K562 (cell line): ENCODE results near the gene MYH15. TPM values are rescaled to one million over a fixed set of nuclear protein-coding genes. Genes with fewer than 3 reads are reported as not detected.
A peak's percentile ranks its signal among the peaks of the same experiment; 100 is the strongest.

Source experiments
- ATAC-seq: fragments of 200-7000 bp; cut with Tn5 transposase; 3 replicates; pipeline ENCODE4 v1.9.1; 2020; ENCODE audit warnings: moderate library complexity
- BruUV-seq: library from RNA; stranded (reverse); fragments of 400-500 nt; replicated peaks from 2 replicates; lab custom pipeline; 2021; lab: Mats Ljungman, UMichigan
- CTCF ChIA-PET: fragments of 300-600 bp; formaldehyde crosslinking; extraction: SDS; loops from one replicate; lab custom pipeline; 2021; ENCODE audit warnings: low intra/inter-chr PET ratio; lab: Yijun Ruan, JAX
- POLR2A ChIA-PET: fragments of 300-600, 350-650 bp; sonication (Branson Sonifier 250); formaldehyde crosslinking; extraction: SDS; loops from one replicate; lab custom pipeline; 2021; ENCODE audit warnings: antibody characterized with exemption, inconsistent platforms; lab: Yijun Ruan, JAX
- DNase-seq, 4 experiments: peaks; one replicate each; pipeline versions ENCODE4 v3.0.0 to v3.0.0-alpha.2; 2011 to 2018; ENCODE audit warnings: low spot score in 3 of 4, mixed read lengths in 3 of 4; ENCODE audit errors: extremely low read depth in 1 of 4
- FAIRE-seq: peaks from 2 replicates; lab custom pipeline; 2011; peaks lifted over from hg19 to GRCh38; lab: Jason Lieb, UNC
- H2AFZ ChIP-seq: 2 replicates; pipeline ENCODE4 v1.6.0; 2011; ENCODE audit warnings: low read depth, low read length, control low read depth, inconsistent platforms
- H3K27ac ChIP-seq: fragments of 200-600 bp; 3 replicates; pipeline ENCODE4 v1.8.0; 2011; ENCODE audit warnings: low read depth, mild to moderate bottlenecking, control low read depth, inconsistent platforms, low read length, moderate library complexity, mixed read lengths; ENCODE audit errors: extremely low read depth
- H3K27me3 ChIP-seq, 2 experiments: fragments of 300-600 bp in 1 of 2; 2 replicates in 1 of 2; 3 replicates in 1 of 2; pipeline versions ENCODE4 v1.6.0 to v1.8.0; 2011; ENCODE audit warnings: inconsistent platforms in 2 of 2, low read length in 2 of 2, mild to moderate bottlenecking in 1 of 2, mixed read lengths in 1 of 2, moderate library complexity in 1 of 2; ENCODE audit not compliant: control insufficient read depth in 2 of 2, insufficient read depth in 2 of 2
- H3K36me3 ChIP-seq: fragments of 300-600 bp; 3 replicates; pipeline ENCODE4 v1.8.0; 2011; ENCODE audit warnings: mild to moderate bottlenecking, low read length, inconsistent platforms; ENCODE audit not compliant: control insufficient read depth, insufficient read depth
- H3K4me1 ChIP-seq, 2 experiments: fragments of 200-600 bp in 1 of 2; replicated peaks in 1 of 2; 2 replicates in 1 of 2; 3 replicates in 1 of 2; pipeline versions ENCODE4 v1.5.1 to v1.8.0; 2011; ENCODE audit warnings: inconsistent platforms in 2 of 2, low read length in 2 of 2, mild to moderate bottlenecking in 1 of 2, mixed read lengths in 1 of 2, moderate library complexity in 1 of 2; ENCODE audit not compliant: control insufficient read depth in 2 of 2, insufficient read depth in 2 of 2
- H3K4me2 ChIP-seq: 2 replicates; pipeline ENCODE4 v1.6.1; 2011; ENCODE audit warnings: low read length, control low read depth, inconsistent platforms, mixed read lengths; ENCODE audit not compliant: insufficient read depth
- H3K4me3 ChIP-seq: fragments of 200-600 bp; sonication (generic), shearing (Covaris generic); 2 replicates; pipeline ENCODE4 v1.5.1; 2016; ENCODE audit warnings: control low read depth, inconsistent platforms
- H3K79me2 ChIP-seq: fragments of 200-600 bp; 3 replicates; pipeline ENCODE4 v1.8.0; 2011; ENCODE audit warnings: low read length, inconsistent platforms; ENCODE audit not compliant: control insufficient read depth, insufficient read depth
- H3K9ac ChIP-seq, 2 experiments: 2 replicates each; pipeline versions ENCODE4 v1.6.0 to v1.6.1; 2011; ENCODE audit warnings: low read depth in 2 of 2, low read length in 2 of 2, control low read depth in 1 of 2, inconsistent platforms in 1 of 2, mild to moderate bottlenecking in 1 of 2, mixed read lengths in 1 of 2; ENCODE audit not compliant: insufficient read depth in 1 of 2
- H3K9me1 ChIP-seq: one replicate; pipeline ENCODE4 v1.6.0; 2011; ENCODE audit warnings: inconsistent platforms, mild to moderate bottlenecking, low read length, moderate library complexity; ENCODE audit not compliant: control insufficient read depth, insufficient read depth
- H3K9me3 ChIP-seq: replicated peaks from 2 replicates; pipeline ENCODE4 v1.5.1; 2011; ENCODE audit warnings: low read depth, low read length, inconsistent platforms; ENCODE audit not compliant: control insufficient read depth, insufficient read depth
- H4K20me1 ChIP-seq: replicated peaks from 2 replicates; pipeline ENCODE4 v1.6.1; 2011; ENCODE audit warnings: low read length, inconsistent platforms, mixed read lengths; ENCODE audit not compliant: control insufficient read depth, insufficient read depth
- RREB1 ChIP-seq: fragments of 250-450 bp; sonication (Bioruptor Pico); IDR thresholded peaks from 2 replicates; pipeline ENCODE4 v1.4.0; 2020
- WGBS: fragments of 100-300 bp; shearing (Covaris generic); methylation state at CpG from one replicate; pipeline ENCODE4 v1.1.6; 2016; ENCODE audit warnings: low coverage, mixed read lengths; ENCODE audit not compliant: insufficient coverage; ENCODE audit errors: missing lambda C conversion rate; 5-methylcytosine and 5-hydroxymethylcytosine counted together
- in situ Hi-C: fragments of 300-500 bp; cut with MboI; formaldehyde crosslinking; loops from 4 replicates; pipeline ENCODE4 v1.15.0; 2018; ENCODE audit warnings: inconsistent platforms, mixed read lengths
- intact Hi-C: fragments of 100-400 bp; cut with micrococcal nuclease; formaldehyde crosslinking; loops from 2 replicates; pipeline ENCODE4 v1.14.2; 2022
- polyA plus RNA-seq, 8 experiments: library from polyadenylated mRNA; depleted of rRNA in 4 of 8; stranded (reverse) in 5 of 8; unstranded in 3 of 8; fragments of >200 nt; fragmentation: Nextera tagmentation in 2 of 8; fragmentation: Illumina TruSeq in 1 of 8; extraction: Ambion mirVana in 2 of 8; extraction: Trizol in 1 of 8; gene quantifications; 2 replicates each; pipeline versions ENCODE4 v1.2.1 to v1.2.3, GENCODE V29; 2011 to 2014; ENCODE audit warnings: inconsistent platforms in 1 of 8, missing spikeins in 1 of 8
- total RNA-seq, 7 experiments: library from RNA; depleted of rRNA in 6 of 7; stranded (reverse); fragments of >200 nt in 6 of 7; fragmentation: Illumina TruSeq in 2 of 7; extraction: Trizol in 2 of 7; gene quantifications; 2 replicates each; pipeline versions ENCODE4 v1.2.1 to v1.2.3, GENCODE V29; 2011 to 2021; ENCODE audit warnings: low replicate concordance in 1 of 7
- TF ChIP-seq, protein P1 (sequence below), 2 experiments: IDR thresholded peaks in 1 of 2; conservative IDR thresholded peaks in 1 of 2; 2 replicates each; pipeline ENCODE4 v1.6.1; 2016; ENCODE audit warnings: low read depth in 2 of 2, mild to moderate bottlenecking in 1 of 2, missing compliant biosample characterization in 1 of 2, missing genetic modification characterization in 1 of 2, moderate library complexity in 1 of 2

Gene MYH15
- total and polyA plus RNA-seq, 9 of the 15 experiments (the other 6 are each of a cell fraction or from before 2014, with no cell fraction given), result 0.03 to 0.29 (median 0.12) TPM

DNA sequence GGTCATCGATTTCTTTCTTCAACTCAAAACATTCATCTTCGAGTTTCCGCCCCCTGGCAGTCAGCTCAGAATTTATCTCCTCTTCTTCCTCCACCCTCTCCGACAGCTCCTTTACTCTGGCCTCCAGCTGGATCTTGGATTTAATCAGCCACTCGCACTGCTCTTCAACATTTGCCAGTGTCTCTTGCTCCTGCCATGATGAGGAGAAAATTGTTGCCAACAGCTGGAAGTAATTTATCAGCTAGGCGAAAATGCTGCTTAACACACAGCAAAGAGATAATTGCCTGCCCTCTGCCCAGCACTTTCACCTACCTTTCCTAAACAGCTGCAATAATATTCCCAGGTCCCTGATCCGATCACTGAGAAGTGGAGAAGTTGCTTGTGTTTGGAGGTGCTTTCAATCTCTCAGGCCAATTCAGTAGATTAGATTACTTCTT, 69.3 kb downstream of the MYH15 start:
- no peaks in the 10 kb centered on the region for H3K36me3 ChIP-seq
- ATAC-seq (no peak), DNase-seq (no peak), FAIRE-seq (no peak)
- no TSS peak for BruUV-seq
- WGBS, result 6% methylated on average over 7 of the region's 7 CpGs
- H3K27ac ChIP-seq, result no peak overlapping the region
- H4K20me1 ChIP-seq, result no peaks in the 10 kb centered on the region
- CTCF ChIA-PET, result no interaction called here
- H3K79me2 ChIP-seq, result no peaks in the 10 kb centered on the region
- H3K9me1 ChIP-seq, result no peaks in the 10 kb centered on the region
- no peak overlapping the region for H3K4me3 ChIP-seq
- H3K9ac ChIP-seq, result no peak overlapping the region
- no peaks in the 10 kb centered on the region for H3K4me1 ChIP-seq
- H3K27me3 ChIP-seq, result no peaks in the 10 kb centered on the region
- TF ChIP-seq, protein P1, sequence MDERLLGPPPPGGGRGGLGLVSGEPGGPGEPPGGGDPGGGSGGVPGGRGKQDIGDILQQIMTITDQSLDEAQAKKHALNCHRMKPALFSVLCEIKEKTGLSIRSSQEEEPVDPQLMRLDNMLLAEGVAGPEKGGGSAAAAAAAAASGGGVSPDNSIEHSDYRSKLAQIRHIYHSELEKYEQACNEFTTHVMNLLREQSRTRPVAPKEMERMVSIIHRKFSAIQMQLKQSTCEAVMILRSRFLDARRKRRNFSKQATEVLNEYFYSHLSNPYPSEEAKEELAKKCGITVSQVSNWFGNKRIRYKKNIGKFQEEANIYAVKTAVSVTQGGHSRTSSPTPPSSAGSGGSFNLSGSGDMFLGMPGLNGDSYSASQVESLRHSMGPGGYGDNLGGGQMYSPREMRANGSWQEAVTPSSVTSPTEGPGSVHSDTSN (CRISPR knock-in tag; IDR thresholded peaks at IDR 0.05; ENCODE audit: low read depth), result no peak
- TF ChIP-seq, protein P1 (tag; conservative IDR thresholded peaks at IDR 0.05; ENCODE audit: low read depth), result peak; percentile 52
- TF ChIP-seq RREB1 (CRISPR knock-in tag), result no peak
- in situ Hi-C loops (no loop called here), intact Hi-C loops (no loop called here)
- H3K4me2 ChIP-seq, result no peak overlapping the region
- H3K9me3 ChIP-seq, result no peaks in the 10 kb centered on the region
- no peak overlapping the region for H2AFZ ChIP-seq
- POLR2A ChIA-PET, result no interaction called here
